ENCODE results near the gene ELOVL7. TPM values are rescaled to one million over a fixed set of nuclear protein-coding genes. Genes with fewer than 3 reads are reported as not detected.
"Not testable (repeated sequence)": the region's sequence is repeated elsewhere in the genome, so short reads cannot be mapped to it uniquely, and the experiment has no call there.

ELOVL7 gene
- total RNA-seq, 1 donor from 2014 or later: 0.68 TPM

DNA sequence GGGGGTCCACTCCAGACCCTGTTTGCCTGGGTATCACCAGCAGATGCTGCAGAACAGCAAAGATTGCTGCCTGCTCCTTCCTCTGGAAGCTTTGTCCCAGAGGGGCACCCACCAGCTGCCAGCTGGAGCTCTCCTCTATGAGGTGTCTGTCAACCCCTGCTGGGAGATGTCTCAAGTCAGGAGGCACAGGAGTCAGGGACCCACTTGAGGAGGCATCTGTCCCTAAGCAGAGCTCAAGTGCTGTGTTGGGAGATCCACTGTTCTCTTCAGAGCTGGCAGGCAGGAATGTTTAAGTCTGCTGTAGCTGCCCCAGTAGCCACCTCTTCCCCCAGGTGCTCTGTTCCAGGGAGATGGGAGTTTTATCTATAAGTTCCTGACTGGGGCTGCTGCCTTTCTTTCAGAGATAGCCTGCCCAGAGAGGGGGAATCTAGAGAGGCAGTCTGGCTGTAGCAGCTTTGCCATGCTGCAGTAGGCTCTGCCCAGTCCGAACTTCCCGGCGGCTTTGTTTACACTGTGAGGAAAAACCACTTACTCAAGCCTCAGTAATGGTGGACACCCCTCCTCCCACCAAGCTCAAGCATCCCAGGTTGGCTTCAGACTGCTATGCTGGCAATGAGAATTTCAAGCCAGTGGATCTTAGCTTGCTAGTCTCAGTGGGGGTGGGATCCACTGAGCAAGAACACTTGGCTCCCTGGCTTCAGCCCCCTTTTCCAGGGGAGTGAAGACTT, 128.7 kb downstream of the ELOVL7 start:
- DNase-seq (ENCODE audit: low spot score); H3K36me3 Mint-ChIP-seq (ENCODE audit: low read depth); H3K27me3 Mint-ChIP-seq (ENCODE audit: low read depth); H3K27ac Mint-ChIP-seq; intact Hi-C loops (cut with micrococcal nuclease); H3K4me1 Mint-ChIP-seq (ENCODE audit: low read depth); H3K4me3 Mint-ChIP-seq (ENCODE audit: low read depth): not testable (repeated sequence)
- H3K9me3 Mint-ChIP-seq: peaks cover 23% of the 10 kb centered on the region

- intact Hi-C loops (cut with micrococcal nuclease): no loop called here
- H3K36me3 Mint-ChIP-seq (ENCODE audit: low read depth): peaks cover 3% of the 10 kb centered on the region
- H3K27me3 Mint-ChIP-seq (ENCODE audit: low read depth): peaks cover 3% of the 10 kb centered on the region
- no peaks in the 10 kb centered on the region for H3K4me1 Mint-ChIP-seq (ENCODE audit: low read depth)
- no peak overlapping the region for H3K4me3 Mint-ChIP-seq (ENCODE audit: low read depth)
- H3K27ac Mint-ChIP-seq: no peak overlapping the region
- no peak for DNase-seq (ENCODE audit: low spot score)
- peaks cover 23% of the 10 kb centered on the region for H3K9me3 Mint-ChIP-seq
Observed at GRCh38 chr5:60712950-60713349, 131.1 kb downstream of the ELOVL7 start.

DNA sequence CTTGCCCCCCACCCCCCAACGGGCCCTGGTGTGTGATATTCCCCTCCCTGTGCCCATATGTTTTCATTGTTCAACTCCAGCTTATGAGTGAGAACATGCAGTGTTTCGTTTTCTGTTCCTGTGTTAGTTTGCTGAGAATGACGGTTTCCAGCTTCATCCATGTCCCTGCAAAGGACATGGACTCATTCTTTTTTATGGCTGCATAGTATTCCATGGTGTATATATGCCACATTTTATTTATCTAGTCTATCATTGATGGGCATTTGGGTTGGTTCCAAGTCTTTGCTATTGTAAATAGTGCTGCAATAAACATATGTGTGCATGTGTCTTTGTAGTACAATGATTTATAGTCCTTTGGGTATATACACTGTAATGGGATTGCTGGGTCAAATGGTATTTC, 132.2 kb downstream of the ELOVL7 start:
- H3K4me1 Mint-ChIP-seq (ENCODE audit: low read depth); H3K4me3 Mint-ChIP-seq (ENCODE audit: low read depth); H3K27me3 Mint-ChIP-seq (ENCODE audit: low read depth); DNase-seq (ENCODE audit: low spot score); H3K27ac Mint-ChIP-seq; intact Hi-C loops (cut with micrococcal nuclease); H3K36me3 Mint-ChIP-seq (ENCODE audit: low read depth): not testable (repeated sequence)
- peaks cover 16% of the 10 kb centered on the region for H3K9me3 Mint-ChIP-seq

- Mint-ChIP-seq H3K4me1 (ENCODE audit: low read depth) (no peaks in the 10 kb centered on the region), H3K27ac (no peak overlapping the region), H3K9me3 (peaks cover 16% of the 10 kb centered on the region), H3K36me3 (ENCODE audit: low read depth) (peaks cover 3% of the 10 kb centered on the region), H3K4me3 (ENCODE audit: low read depth) (no peak overlapping the region), H3K27me3 (ENCODE audit: low read depth) (peaks cover 3% of the 10 kb centered on the region)
- DNase-seq (ENCODE audit: low spot score): no peak
- intact Hi-C loops (cut with micrococcal nuclease): no loop called here
Observed at GRCh38 chr5:60710362-60710761, 133.7 kb downstream of the ELOVL7 start.

GRCh38 chr5:60705144-60705543, 138.9 kb downstream of the ELOVL7 start:
- peaks cover 27% of the 10 kb centered on the region for H3K27me3 Mint-ChIP-seq (ENCODE audit: low read depth)

GRCh38 chr5:60703944-60704343, 140.1 kb downstream of the ELOVL7 start:
- Mint-ChIP-seq H3K9me3 (no peaks in the 10 kb centered on the region), H3K27me3 (ENCODE audit: low read depth) (peaks cover 27% of the 10 kb centered on the region), H3K27ac (no peak overlapping the region), H3K4me3 (ENCODE audit: low read depth) (no peak overlapping the region), H3K4me1 (ENCODE audit: low read depth) (peaks cover 8% of the 10 kb centered on the region), H3K36me3 (ENCODE audit: low read depth) (no peaks in the 10 kb centered on the region)
- intact Hi-C loops (cut with micrococcal nuclease): loop anchor here (5.0 kb wide), 1 partner anchor 138 kb away; the partner anchor contains the start of gene ELOVL7
- DNase-seq (ENCODE audit: low spot score): no peak

More at GRCh38 chr5:60705144-60705543, 138.9 kb downstream of the ELOVL7 start:
- Mint-ChIP-seq H3K36me3 (ENCODE audit: low read depth) (no peaks in the 10 kb centered on the region), H3K9me3 (no peaks in the 10 kb centered on the region), H3K4me1 (ENCODE audit: low read depth) (peaks cover 5% of the 10 kb centered on the region), H3K4me3 (ENCODE audit: low read depth) (no peak overlapping the region), H3K27ac (no peak overlapping the region)
- intact Hi-C loops (cut with micrococcal nuclease): no loop called here
- no peak for DNase-seq (ENCODE audit: low spot score)

Other genes with a start within 250 kb of the ELOVL7 start
- gene DEPDC1B, start 144.1 kb downstream of the ELOVL7 start, total RNA-seq: 22.2 and 25.1 TPM in 2 replicates
- gene ERCC8, start 100.8 kb upstream of the ELOVL7 start, total RNA-seq: 9.3 and 10.2 TPM in 2 replicates
- gene NDUFAF2, start 100.9 kb upstream of the ELOVL7 start, total RNA-seq: 32.6 and 39.8 TPM in 2 replicates

Data from activated T-helper 2 cell treated with anti-CD3 and anti-CD28 coated beads, Interferon-gamma antibody, Interleukin-2, Interleukin-4, amounts not matched to agents 10 μg/mL and 5 μg/mL and 100 μg/mL, durations not matched to agents 14 hours and 24 hours and 36 hours (primary cell).